Measurements from ENCODE around the gene TPK1. TPM values are rescaled to one million over a fixed set of nuclear protein-coding genes. Genes with fewer than 3 reads are reported as not detected.

The TPK1 gene
- total and polyA plus RNA-seq, 2 donors (not counting 1 experiment from before 2014, with no cell fraction given) = 2.4 to 4.1 TPM

DNA sequence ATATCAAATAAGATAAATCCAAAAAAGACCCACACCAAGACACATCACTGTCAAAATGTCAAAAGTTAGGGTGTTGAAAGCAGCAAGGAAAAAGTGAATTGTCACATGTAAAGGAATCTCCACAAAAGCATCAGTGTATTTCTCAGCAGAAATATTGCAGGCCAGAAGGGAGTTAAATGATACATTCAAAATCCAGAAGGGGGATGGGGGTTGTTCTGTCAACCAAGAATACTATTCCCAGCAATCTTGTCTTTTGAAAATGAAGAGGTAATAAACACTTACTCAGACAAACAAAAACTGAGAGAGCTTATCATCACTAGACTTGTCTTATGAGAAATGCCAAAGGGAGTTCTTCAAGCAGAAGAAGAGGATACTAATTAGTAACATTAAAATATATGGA lies 241.3 kb downstream of the TPK1 start:
- DNase-seq (ENCODE audit: low read depth in 2 of 2) = no peak
- Histone ChIP-seq H3K9ac (ENCODE audit: insufficient read depth, low read length) (no peak overlapping the region), H3K4me3 (replicated peaks in 1 of 4; ENCODE audit: control extremely low read depth in 1 of 4, insufficient read depth in 1 of 4, low read depth in 3 of 4, low read length in 4 of 4) (no peak overlapping the region), H3K27me3 (ENCODE audit: control insufficient read depth, insufficient read depth, low read length) (no peaks in the 10 kb centered on the region), H4K20me1 (ENCODE audit: control insufficient read depth, extremely low read depth, insufficient read depth, low read length) (no peaks in the 10 kb centered on the region), H3K9me3 (ENCODE audit: control insufficient read depth, insufficient read depth, low read depth, low read length) (no peaks in the 10 kb centered on the region), H2AFZ (ENCODE audit: low read length) (no peak overlapping the region), H3K79me2 (ENCODE audit: control insufficient read depth, insufficient read depth, low read length) (no peaks in the 10 kb centered on the region), H3K27ac (ENCODE audit: insufficient read depth, low read length) (no peak overlapping the region), H3K4me1 (ENCODE audit: control insufficient read depth, extremely low read depth, insufficient read depth, low read length) (no peaks in the 10 kb centered on the region), H3K36me3 (ENCODE audit: control insufficient read depth, insufficient read depth, low read length) (no peaks in the 10 kb centered on the region), H3K4me2 (ENCODE audit: extremely low read depth, insufficient read depth, low read length) (no peak overlapping the region)
- TF ChIP-seq EZH2 (IDR thresholded peaks at IDR 0.05; ENCODE audit: low read length, missing control alignments) = no peak
- no peak for TF ChIP-seq CTCF (conservative IDR thresholded peaks at IDR 0.05 in 1 of 2, IDR thresholded peaks at IDR 0.05 in 1 of 2; ENCODE audit: low read depth in 1 of 2, low read length in 2 of 2)

GRCh38 chr7:144588559-144589051 lies 247.2 kb downstream of the TPK1 start:
- H3K27me3 ChIP-seq (ENCODE audit: control insufficient read depth, insufficient read depth, low read length) = no peaks in the 10 kb centered on the region
- no peaks in the 10 kb centered on the region for H4K20me1 ChIP-seq (ENCODE audit: control insufficient read depth, extremely low read depth, insufficient read depth, low read length)
- H3K9me3 ChIP-seq (ENCODE audit: control insufficient read depth, insufficient read depth, low read depth, low read length) = no peaks in the 10 kb centered on the region
- no peaks in the 10 kb centered on the region for H3K79me2 ChIP-seq (ENCODE audit: control insufficient read depth, insufficient read depth, low read length)
- DNase-seq (ENCODE audit: low read depth in 2 of 2) = peak in 1 of 2 donors; percentile 1
- H3K4me3 ChIP-seq (replicated peaks in 1 of 4; ENCODE audit: control extremely low read depth in 1 of 4, insufficient read depth in 1 of 4, low read depth in 3 of 4, low read length in 4 of 4) = no peak overlapping the region
- H3K27ac ChIP-seq (ENCODE audit: insufficient read depth, low read length) = no peak overlapping the region
- H3K9ac ChIP-seq (ENCODE audit: insufficient read depth, low read length) = no peak overlapping the region
- H3K36me3 ChIP-seq (ENCODE audit: control insufficient read depth, insufficient read depth, low read length) = no peaks in the 10 kb centered on the region
- H2AFZ ChIP-seq (ENCODE audit: low read length) = no peak overlapping the region
- no peaks in the 10 kb centered on the region for H3K4me1 ChIP-seq (ENCODE audit: control insufficient read depth, extremely low read depth, insufficient read depth, low read length)
- TF ChIP-seq EZH2 (IDR thresholded peaks at IDR 0.05; ENCODE audit: low read length, missing control alignments) (no peak), CTCF (conservative IDR thresholded peaks at IDR 0.05 in 1 of 2, IDR thresholded peaks at IDR 0.05 in 1 of 2; ENCODE audit: low read depth in 1 of 2, low read length in 2 of 2) (no peak)
- H3K4me2 ChIP-seq (ENCODE audit: extremely low read depth, insufficient read depth, low read length) = no peak overlapping the region

DNA sequence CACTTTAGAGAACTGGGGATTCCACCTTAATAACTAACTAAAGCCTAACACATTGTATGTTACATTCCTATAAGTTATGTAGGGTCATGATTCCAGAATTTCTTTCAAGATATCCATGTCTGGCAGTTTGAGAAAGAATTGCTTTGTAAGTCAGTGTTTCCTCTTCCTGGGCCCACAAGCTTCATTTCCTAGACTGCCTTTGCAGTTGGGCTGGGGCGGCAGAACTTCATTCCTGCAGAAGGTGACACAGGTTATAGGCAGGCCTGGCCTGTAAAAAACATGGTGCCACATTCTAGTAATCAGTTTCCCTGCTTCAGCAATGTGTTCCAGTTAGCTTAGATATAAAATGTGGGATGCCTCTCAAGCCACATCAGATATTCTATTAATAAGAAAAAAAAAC lies 248.2 kb downstream of the TPK1 start:
- H3K36me3 ChIP-seq (ENCODE audit: control insufficient read depth, insufficient read depth, low read length) = no peaks in the 10 kb centered on the region
- no peak for DNase-seq (ENCODE audit: low read depth in 2 of 2)
- no peak for TF ChIP-seq EZH2 (IDR thresholded peaks at IDR 0.05; ENCODE audit: low read length, missing control alignments)
- no peak for TF ChIP-seq CTCF (conservative IDR thresholded peaks at IDR 0.05 in 1 of 2, IDR thresholded peaks at IDR 0.05 in 1 of 2; ENCODE audit: low read depth in 1 of 2, low read length in 2 of 2)
- H3K9me3 ChIP-seq (ENCODE audit: control insufficient read depth, insufficient read depth, low read depth, low read length) = no peaks in the 10 kb centered on the region
- no peaks in the 10 kb centered on the region for H4K20me1 ChIP-seq (ENCODE audit: control insufficient read depth, extremely low read depth, insufficient read depth, low read length)
- no peak overlapping the region for H2AFZ ChIP-seq (ENCODE audit: low read length)
- no peak overlapping the region for H3K4me2 ChIP-seq (ENCODE audit: extremely low read depth, insufficient read depth, low read length)
- no peaks in the 10 kb centered on the region for H3K27me3 ChIP-seq (ENCODE audit: control insufficient read depth, insufficient read depth, low read length)
- no peak overlapping the region for H3K9ac ChIP-seq (ENCODE audit: insufficient read depth, low read length)
- H3K79me2 ChIP-seq (ENCODE audit: control insufficient read depth, insufficient read depth, low read length) = no peaks in the 10 kb centered on the region
- H3K4me1 ChIP-seq (ENCODE audit: control insufficient read depth, extremely low read depth, insufficient read depth, low read length) = no peaks in the 10 kb centered on the region
- no peak overlapping the region for H3K27ac ChIP-seq (ENCODE audit: insufficient read depth, low read length)
- no peak overlapping the region for H3K4me3 ChIP-seq (replicated peaks in 1 of 4; ENCODE audit: control extremely low read depth in 1 of 4, insufficient read depth in 1 of 4, low read depth in 3 of 4, low read length in 4 of 4)
